SK-N-SH (cell line): ENCODE results near the gene CTNNB1. TPM values are rescaled to one million over a fixed set of nuclear protein-coding genes. Genes with fewer than 3 reads are reported as not detected.

Source experiments
- CTCF ChIA-PET: fragments of 300-600, 350-600 bp; formaldehyde crosslinking; extraction: SDS; loops from one replicate; lab custom pipeline; 2021; lab: Yijun Ruan, JAX
- POLR2A ChIA-PET: fragments of 350-600 bp; sonication (Branson Sonifier 250); formaldehyde crosslinking; extraction: SDS; loops from one replicate; lab custom pipeline; 2020; ENCODE audit warnings: antibody characterized with exemption, inconsistent platforms; lab: Yijun Ruan, JAX
- DNase-seq: peaks from one replicate; pipeline ENCODE4 v3.0.0; 2012
- H2AFZ ChIP-seq: fragments of 200-600 bp; sonication (generic); 2 replicates; pipeline ENCODE4 v1.8.1; 2016; ENCODE audit warnings: antibody characterized with exemption, mild to moderate bottlenecking, low read depth
- H3F3A ChIP-seq: fragments of 200-600 bp; sonication (generic); replicated peaks from 2 replicates; pipeline ENCODE3; 2016; ENCODE audit warnings: antibody characterized with exemption, mild to moderate bottlenecking; ENCODE audit not compliant: insufficient read depth
- H3K27ac ChIP-seq, 2 experiments: fragments of 200-500 bp in 1 of 2; fragments of 200-600 bp in 1 of 2; sonication (Bioruptor generic) in 1 of 2; sonication (generic), shearing (Covaris generic) in 1 of 2; 2 replicates each; pipeline versions ENCODE4 v1.5.1 to v1.6.1; 2014 to 2016; ENCODE audit warnings: low read depth in 2 of 2, inconsistent platforms in 1 of 2, low read length in 1 of 2, mild to moderate bottlenecking in 1 of 2, mixed read lengths in 1 of 2
- H3K27me3 ChIP-seq: fragments of 200-600 bp; sonication (generic), shearing (Covaris generic); 2 replicates; pipeline ENCODE4 v1.6.1; 2016; ENCODE audit warnings: mixed run types; ENCODE audit not compliant: insufficient read depth
- H3K36me3 ChIP-seq, 2 experiments: fragments of 200-500 bp in 1 of 2; fragments of 200-600 bp in 1 of 2; sonication (Bioruptor generic) in 1 of 2; sonication (generic) in 1 of 2; replicated peaks in 1 of 2; 2 replicates each; pipeline versions ENCODE3 to v1.5.1; 2014 to 2016; ENCODE audit warnings: low read length in 1 of 2, mild to moderate bottlenecking in 1 of 2; ENCODE audit not compliant: insufficient read depth in 2 of 2, control insufficient read depth in 1 of 2
- H3K4me1 ChIP-seq, 2 experiments: fragments of 200-500 bp in 1 of 2; fragments of 200-600 bp in 1 of 2; sonication (Bioruptor generic) in 1 of 2; sonication (generic), shearing (Covaris generic) in 1 of 2; 2 replicates each; pipeline versions ENCODE4 v1.5.1 to v1.6.1; 2014 to 2016; ENCODE audit warnings: low read depth in 1 of 2, low read length in 1 of 2, mixed run types in 1 of 2; ENCODE audit not compliant: insufficient read depth in 2 of 2, control insufficient read depth in 1 of 2
- H3K4me2 ChIP-seq: fragments of 200-600 bp; sonication (generic), shearing (Covaris generic); 2 replicates; pipeline ENCODE4 v1.6.1; 2017; ENCODE audit warnings: mixed run types
- H3K4me3 ChIP-seq, 2 experiments: fragments of 200-500 bp in 1 of 2; fragments of 200-600 bp in 1 of 2; sonication (Bioruptor generic) in 1 of 2; sonication (generic), shearing (Covaris generic) in 1 of 2; 2 replicates each; pipeline versions ENCODE4 v1.5.1 to v1.8.1; 2014 to 2016; ENCODE audit warnings: low read depth in 2 of 2, inconsistent platforms in 1 of 2, low read length in 1 of 2, mild to moderate bottlenecking in 1 of 2, mixed read lengths in 1 of 2, moderate library complexity in 1 of 2
- H3K79me2 ChIP-seq: fragments of 200-600 bp; sonication (generic); 2 replicates; pipeline ENCODE4 v1.8.1; 2017; ENCODE audit warnings: mild to moderate bottlenecking; ENCODE audit not compliant: insufficient read depth
- H3K9ac ChIP-seq: fragments of 200-600 bp; sonication (generic); 2 replicates; pipeline ENCODE4 v1.6.1; 2017; ENCODE audit warnings: mixed run types
- H3K9me2 ChIP-seq: fragments of 200-600 bp; sonication (generic); 2 replicates; pipeline ENCODE4 v1.6.1; 2017; ENCODE audit warnings: mixed run types
- H3K9me3 ChIP-seq: fragments of 200-600 bp; sonication (generic); 2 replicates; pipeline ENCODE4 v1.6.1; 2017; ENCODE audit warnings: mixed run types, mild to moderate bottlenecking, moderate library complexity
- H4K20me1 ChIP-seq: fragments of 200-600 bp; sonication (generic); 2 replicates; pipeline ENCODE4 v1.6.1; 2017; ENCODE audit warnings: mild to moderate bottlenecking, mixed run types; ENCODE audit not compliant: insufficient read depth
- CTCF ChIP-seq: fragments of 200-600 bp; sonication (generic); IDR thresholded peaks from 2 replicates; pipeline ENCODE4 v1.6.1; 2017; ENCODE audit warnings: antibody characterized with exemption, mild to moderate bottlenecking, moderate library complexity
- FOXM1 ChIP-seq: IDR thresholded peaks from 2 replicates; pipeline ENCODE4 v1.4.0; 2012; ENCODE audit warnings: low read depth, mild to moderate bottlenecking
- GABPA ChIP-seq: IDR thresholded peaks from 2 replicates; pipeline ENCODE4 v1.4.0; 2012; ENCODE audit warnings: low read depth, mild to moderate bottlenecking
- IRF3 ChIP-seq: fragments of 150-350 bp; IDR thresholded peaks from 2 replicates; pipeline ENCODE4 v1.6.1; 2016; ENCODE audit warnings: mild to moderate bottlenecking, low read depth, low read length
- NFIC ChIP-seq: IDR thresholded peaks from 2 replicates; pipeline ENCODE4 v1.4.0; 2012; ENCODE audit warnings: borderline replicate concordance
- RCOR1 ChIP-seq: fragments of 150-350 bp; IDR thresholded peaks from 2 replicates; pipeline ENCODE4 v1.6.1; 2017; ENCODE audit warnings: antibody characterized with exemption, low read length
- RFX5 ChIP-seq: IDR thresholded peaks from 2 replicates; pipeline ENCODE4 v1.6.1; 2012; ENCODE audit warnings: mild to moderate bottlenecking, improper control_type of control experiment, low read length
- SMC3 ChIP-seq: IDR thresholded peaks from 2 replicates; pipeline ENCODE4 v1.6.1; 2012; ENCODE audit warnings: low read depth, low read length, improper control_type of control experiment
- TAF1 ChIP-seq: IDR thresholded peaks from 2 replicates; pipeline ENCODE4 v1.6.1; 2012; ENCODE audit warnings: low read depth, mild to moderate bottlenecking, low read length, moderate library complexity, borderline replicate concordance
- WGBS: methylation state at CpG from one replicate; pipeline ENCODE4 v1.1.6; 2017; ENCODE audit warnings: low lambda C conversion rate; 5-methylcytosine and 5-hydroxymethylcytosine counted together
- polyA plus RNA-seq, 3 experiments: library from polyadenylated mRNA; depleted of rRNA; stranded (reverse); fragments of >200 nt; gene quantifications; 2 replicates each; pipeline ENCODE4 v1.2.3, GENCODE V29; 2012
- TF ChIP-seq, protein P1 (sequence below): IDR thresholded peaks from 2 replicates; pipeline ENCODE4; 2012
- TF ChIP-seq, protein P2 (sequence below): IDR thresholded peaks from 2 replicates; pipeline ENCODE4 v1.6.1; 2012; ENCODE audit warnings: mild to moderate bottlenecking, low read depth, low read length, moderate library complexity
- TF ChIP-seq, protein P3 (sequence below): IDR thresholded peaks from 2 replicates; pipeline ENCODE4 v1.4.0; 2012; ENCODE audit warnings: low read depth, borderline replicate concordance
- TF ChIP-seq, protein P4 (sequence below): fragments of 150-350 bp; IDR thresholded peaks from 2 replicates; pipeline ENCODE4 v1.6.1; 2017; ENCODE audit warnings: antibody characterized with exemption, low read length, low read depth, borderline replicate concordance

Gene CTNNB1
- polyA plus RNA-seq, 1 of the 3 experiments (the other 2 are of a cell fraction), result 178 TPM

DNA sequence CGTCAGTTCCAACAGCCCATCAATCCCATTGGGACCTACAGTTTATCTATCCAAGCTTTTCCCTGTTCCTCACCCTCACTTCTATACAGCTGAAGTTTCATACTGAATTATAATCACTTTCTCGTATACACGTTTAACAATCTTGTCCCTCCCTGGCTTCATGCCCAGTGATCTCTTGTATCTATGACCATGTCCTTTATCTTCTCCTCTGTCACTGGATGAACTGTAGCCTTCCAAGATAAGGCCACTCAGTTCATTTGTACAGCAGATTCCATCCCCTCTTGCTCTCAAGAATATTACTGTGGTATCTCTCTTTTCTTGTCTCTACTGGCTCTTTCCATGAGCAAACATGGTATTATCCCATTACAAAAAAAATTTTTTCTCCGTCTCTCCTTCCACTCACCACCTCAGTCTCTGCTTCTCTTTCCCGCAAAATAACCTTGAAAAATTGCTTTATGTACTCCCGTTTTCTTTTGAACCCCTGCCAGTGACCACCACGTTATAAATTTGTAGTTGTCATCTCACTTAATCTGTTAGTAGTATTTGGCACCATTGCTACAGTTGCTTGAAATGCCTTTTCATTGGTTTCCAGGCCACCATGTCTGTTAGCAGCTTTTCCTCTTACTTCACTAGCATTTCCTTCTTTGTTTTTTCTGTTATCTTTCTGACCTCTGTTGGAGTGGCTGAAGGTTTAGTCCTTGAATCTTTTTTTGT lies 9.4 kb downstream of the CTNNB1 start:
- H3K4me3 ChIP-seq, result no peak overlapping the region
- H3K9me3 ChIP-seq, result no peaks in the 10 kb centered on the region
- H3K27me3 ChIP-seq, result no peaks in the 10 kb centered on the region
- H3K4me2 ChIP-seq, result no peak overlapping the region
- CTCF ChIA-PET, result interaction anchor here (1.4 kb wide), 1 partner anchor 624 kb away, joined by 3 read pairs; no protein-coding TSS in a partner anchor
- no peak for TF ChIP-seq FOXM1
- TF ChIP-seq, protein P1, sequence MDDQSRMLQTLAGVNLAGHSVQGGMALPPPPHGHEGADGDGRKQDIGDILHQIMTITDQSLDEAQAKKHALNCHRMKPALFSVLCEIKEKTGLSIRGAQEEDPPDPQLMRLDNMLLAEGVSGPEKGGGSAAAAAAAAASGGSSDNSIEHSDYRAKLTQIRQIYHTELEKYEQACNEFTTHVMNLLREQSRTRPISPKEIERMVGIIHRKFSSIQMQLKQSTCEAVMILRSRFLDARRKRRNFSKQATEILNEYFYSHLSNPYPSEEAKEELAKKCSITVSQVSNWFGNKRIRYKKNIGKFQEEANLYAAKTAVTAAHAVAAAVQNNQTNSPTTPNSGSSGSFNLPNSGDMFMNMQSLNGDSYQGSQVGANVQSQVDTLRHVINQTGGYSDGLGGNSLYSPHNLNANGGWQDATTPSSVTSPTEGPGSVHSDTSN, result no peak
- TF ChIP-seq, protein P2, sequence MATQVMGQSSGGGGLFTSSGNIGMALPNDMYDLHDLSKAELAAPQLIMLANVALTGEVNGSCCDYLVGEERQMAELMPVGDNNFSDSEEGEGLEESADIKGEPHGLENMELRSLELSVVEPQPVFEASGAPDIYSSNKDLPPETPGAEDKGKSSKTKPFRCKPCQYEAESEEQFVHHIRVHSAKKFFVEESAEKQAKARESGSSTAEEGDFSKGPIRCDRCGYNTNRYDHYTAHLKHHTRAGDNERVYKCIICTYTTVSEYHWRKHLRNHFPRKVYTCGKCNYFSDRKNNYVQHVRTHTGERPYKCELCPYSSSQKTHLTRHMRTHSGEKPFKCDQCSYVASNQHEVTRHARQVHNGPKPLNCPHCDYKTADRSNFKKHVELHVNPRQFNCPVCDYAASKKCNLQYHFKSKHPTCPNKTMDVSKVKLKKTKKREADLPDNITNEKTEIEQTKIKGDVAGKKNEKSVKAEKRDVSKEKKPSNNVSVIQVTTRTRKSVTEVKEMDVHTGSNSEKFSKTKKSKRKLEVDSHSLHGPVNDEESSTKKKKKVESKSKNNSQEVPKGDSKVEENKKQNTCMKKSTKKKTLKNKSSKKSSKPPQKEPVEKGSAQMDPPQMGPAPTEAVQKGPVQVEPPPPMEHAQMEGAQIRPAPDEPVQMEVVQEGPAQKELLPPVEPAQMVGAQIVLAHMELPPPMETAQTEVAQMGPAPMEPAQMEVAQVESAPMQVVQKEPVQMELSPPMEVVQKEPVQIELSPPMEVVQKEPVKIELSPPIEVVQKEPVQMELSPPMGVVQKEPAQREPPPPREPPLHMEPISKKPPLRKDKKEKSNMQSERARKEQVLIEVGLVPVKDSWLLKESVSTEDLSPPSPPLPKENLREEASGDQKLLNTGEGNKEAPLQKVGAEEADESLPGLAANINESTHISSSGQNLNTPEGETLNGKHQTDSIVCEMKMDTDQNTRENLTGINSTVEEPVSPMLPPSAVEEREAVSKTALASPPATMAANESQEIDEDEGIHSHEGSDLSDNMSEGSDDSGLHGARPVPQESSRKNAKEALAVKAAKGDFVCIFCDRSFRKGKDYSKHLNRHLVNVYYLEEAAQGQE, result no peak
- TF ChIP-seq RFX5, result no peak
- no peak for TF ChIP-seq SMC3
- TF ChIP-seq TAF1, result no peak
- TF ChIP-seq GABPA, result no peak
- TF ChIP-seq CTCF, result no peak
- TF ChIP-seq, protein P3, sequence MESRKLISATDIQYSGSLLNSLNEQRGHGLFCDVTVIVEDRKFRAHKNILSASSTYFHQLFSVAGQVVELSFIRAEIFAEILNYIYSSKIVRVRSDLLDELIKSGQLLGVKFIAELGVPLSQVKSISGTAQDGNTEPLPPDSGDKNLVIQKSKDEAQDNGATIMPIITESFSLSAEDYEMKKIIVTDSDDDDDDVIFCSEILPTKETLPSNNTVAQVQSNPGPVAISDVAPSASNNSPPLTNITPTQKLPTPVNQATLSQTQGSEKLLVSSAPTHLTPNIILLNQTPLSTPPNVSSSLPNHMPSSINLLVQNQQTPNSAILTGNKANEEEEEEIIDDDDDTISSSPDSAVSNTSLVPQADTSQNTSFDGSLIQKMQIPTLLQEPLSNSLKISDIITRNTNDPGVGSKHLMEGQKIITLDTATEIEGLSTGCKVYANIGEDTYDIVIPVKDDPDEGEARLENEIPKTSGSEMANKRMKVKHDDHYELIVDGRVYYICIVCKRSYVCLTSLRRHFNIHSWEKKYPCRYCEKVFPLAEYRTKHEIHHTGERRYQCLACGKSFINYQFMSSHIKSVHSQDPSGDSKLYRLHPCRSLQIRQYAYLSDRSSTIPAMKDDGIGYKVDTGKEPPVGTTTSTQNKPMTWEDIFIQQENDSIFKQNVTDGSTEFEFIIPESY, result no peak
- TF ChIP-seq, protein P4, sequence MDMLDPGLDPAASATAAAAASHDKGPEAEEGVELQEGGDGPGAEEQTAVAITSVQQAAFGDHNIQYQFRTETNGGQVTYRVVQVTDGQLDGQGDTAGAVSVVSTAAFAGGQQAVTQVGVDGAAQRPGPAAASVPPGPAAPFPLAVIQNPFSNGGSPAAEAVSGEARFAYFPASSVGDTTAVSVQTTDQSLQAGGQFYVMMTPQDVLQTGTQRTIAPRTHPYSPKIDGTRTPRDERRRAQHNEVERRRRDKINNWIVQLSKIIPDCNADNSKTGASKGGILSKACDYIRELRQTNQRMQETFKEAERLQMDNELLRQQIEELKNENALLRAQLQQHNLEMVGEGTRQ, result no peak
- no peak for TF ChIP-seq IRF3
- no peak for TF ChIP-seq NFIC
- no peak for TF ChIP-seq RCOR1
- H4K20me1 ChIP-seq, result peaks cover 100% of the 10 kb centered on the region
- WGBS, result 87% methylated on average over 7 of the region's 7 CpGs
- H3K79me2 ChIP-seq, result peaks cover 100% of the 10 kb centered on the region
- no peak overlapping the region for H2AFZ ChIP-seq
- H3K9ac ChIP-seq, result no peak overlapping the region
- peaks cover 0 to 5% of the 10 kb centered on the region in 2 experiments; a peak in 3 of 4 replicates for H3K4me1 ChIP-seq
- H3K36me3 ChIP-seq, result peaks cover 0 to 19% of the 10 kb centered on the region in 2 experiments
- H3K9me2 ChIP-seq, result no peaks in the 10 kb centered on the region
- DNase-seq, result no peak
- H3F3A ChIP-seq, result peaks cover 3% of the 10 kb centered on the region
- POLR2A ChIA-PET, result interaction anchor here (1.1 kb wide), 1 partner anchor 9 kb away, joined by 3 read pairs; the partner anchor contains the start of gene CTNNB1
- H3K27ac ChIP-seq, result no peak overlapping the region
